ENCODE results near the gene COPS7B. TPM values are rescaled to one million over a fixed set of nuclear protein-coding genes. Genes with fewer than 3 reads are reported as not detected.

Gene COPS7B
- total RNA-seq, 1 experiment from 2014 or later, result 57.1 TPM

DNA sequence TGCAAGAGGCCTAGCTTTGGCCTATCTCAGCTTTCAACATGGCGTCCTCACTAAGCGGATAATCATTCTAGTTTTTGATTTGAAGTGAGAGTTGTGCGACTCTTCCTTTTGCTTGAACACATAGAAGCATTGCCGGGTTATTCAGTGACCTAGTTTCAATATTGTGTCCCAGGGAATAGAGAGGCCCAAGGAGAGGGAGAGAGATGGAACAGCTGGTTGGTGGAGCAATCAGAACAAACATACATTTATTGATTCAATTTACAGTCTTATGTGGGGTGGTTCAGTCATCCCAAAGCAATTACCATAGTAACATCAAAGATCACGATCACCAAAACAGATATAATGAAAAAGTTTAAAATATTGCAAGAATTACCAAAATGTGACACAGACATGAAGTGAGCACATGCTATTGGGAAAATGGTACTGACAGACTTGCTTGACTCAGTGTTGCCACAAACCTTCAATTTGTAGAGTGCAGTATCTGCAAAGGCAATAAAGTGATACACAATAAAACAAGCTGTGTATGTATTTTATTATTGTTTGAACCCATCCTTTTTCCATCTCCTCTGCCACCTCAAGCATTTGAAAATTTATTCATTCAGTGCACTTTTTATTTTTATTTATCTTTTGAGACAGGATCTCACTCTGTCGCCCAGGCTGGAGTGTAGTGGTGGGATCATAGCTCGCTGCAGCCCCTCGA is 30.2 kb downstream of the COPS7B start:
- Mint-ChIP-seq H3K4me1 (no peaks in the 10 kb centered on the region), H3K27me3 (ENCODE audit: low read depth) (0 out of 2 replicates have a peak, but pooled peaks cover 2% of the 10 kb centered on the region), H3K27ac (no peak overlapping the region), H3K4me3 (no peak overlapping the region), H3K36me3 (peaks cover 17% of the 10 kb centered on the region), H3K9me3 (peaks cover 19% of the 10 kb centered on the region)
- POLR2A ChIA-PET, result no interaction called here
- CTCF ChIA-PET, result interaction anchor here (0.9 to 1.5 kb wide), 2 partner anchors 15 to 21 kb away, joined by 3 to 4 read pairs; no protein-coding TSS in a partner anchor
- no peak for TF ChIP-seq RELA (CRISPR knock-in tag; IDR thresholded peaks at IDR 0.05; ENCODE audit: borderline replicate concordance)
- TF ChIP-seq, protein P1, sequence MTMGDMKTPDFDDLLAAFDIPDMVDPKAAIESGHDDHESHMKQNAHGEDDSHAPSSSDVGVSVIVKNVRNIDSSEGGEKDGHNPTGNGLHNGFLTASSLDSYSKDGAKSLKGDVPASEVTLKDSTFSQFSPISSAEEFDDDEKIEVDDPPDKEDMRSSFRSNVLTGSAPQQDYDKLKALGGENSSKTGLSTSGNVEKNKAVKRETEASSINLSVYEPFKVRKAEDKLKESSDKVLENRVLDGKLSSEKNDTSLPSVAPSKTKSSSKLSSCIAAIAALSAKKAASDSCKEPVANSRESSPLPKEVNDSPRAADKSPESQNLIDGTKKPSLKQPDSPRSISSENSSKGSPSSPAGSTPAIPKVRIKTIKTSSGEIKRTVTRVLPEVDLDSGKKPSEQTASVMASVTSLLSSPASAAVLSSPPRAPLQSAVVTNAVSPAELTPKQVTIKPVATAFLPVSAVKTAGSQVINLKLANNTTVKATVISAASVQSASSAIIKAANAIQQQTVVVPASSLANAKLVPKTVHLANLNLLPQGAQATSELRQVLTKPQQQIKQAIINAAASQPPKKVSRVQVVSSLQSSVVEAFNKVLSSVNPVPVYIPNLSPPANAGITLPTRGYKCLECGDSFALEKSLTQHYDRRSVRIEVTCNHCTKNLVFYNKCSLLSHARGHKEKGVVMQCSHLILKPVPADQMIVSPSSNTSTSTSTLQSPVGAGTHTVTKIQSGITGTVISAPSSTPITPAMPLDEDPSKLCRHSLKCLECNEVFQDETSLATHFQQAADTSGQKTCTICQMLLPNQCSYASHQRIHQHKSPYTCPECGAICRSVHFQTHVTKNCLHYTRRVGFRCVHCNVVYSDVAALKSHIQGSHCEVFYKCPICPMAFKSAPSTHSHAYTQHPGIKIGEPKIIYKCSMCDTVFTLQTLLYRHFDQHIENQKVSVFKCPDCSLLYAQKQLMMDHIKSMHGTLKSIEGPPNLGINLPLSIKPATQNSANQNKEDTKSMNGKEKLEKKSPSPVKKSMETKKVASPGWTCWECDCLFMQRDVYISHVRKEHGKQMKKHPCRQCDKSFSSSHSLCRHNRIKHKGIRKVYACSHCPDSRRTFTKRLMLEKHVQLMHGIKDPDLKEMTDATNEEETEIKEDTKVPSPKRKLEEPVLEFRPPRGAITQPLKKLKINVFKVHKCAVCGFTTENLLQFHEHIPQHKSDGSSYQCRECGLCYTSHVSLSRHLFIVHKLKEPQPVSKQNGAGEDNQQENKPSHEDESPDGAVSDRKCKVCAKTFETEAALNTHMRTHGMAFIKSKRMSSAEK (CRISPR knock-in tag; IDR thresholded peaks at IDR 0.05; ENCODE audit: borderline replicate concordance), result no peak
- TF ChIP-seq SMAD3 (CRISPR knock-in tag; IDR thresholded peaks at IDR 0.05; ENCODE audit: borderline replicate concordance), result no peak
- TF ChIP-seq MXD4 (CRISPR knock-in tag; IDR thresholded peaks at IDR 0.05; ENCODE audit: borderline replicate concordance), result no peak
- no peak for TF ChIP-seq ZNF263 (CRISPR knock-in tag; IDR thresholded peaks at IDR 0.05; ENCODE audit: low read depth)
- TF ChIP-seq ZNF396 (CRISPR knock-in tag; IDR thresholded peaks at IDR 0.05; ENCODE audit: borderline replicate concordance), result no peak
- no peak for TF ChIP-seq TEAD1 (CRISPR knock-in tag; IDR thresholded peaks at IDR 0.05)
- TF ChIP-seq, protein P2, sequence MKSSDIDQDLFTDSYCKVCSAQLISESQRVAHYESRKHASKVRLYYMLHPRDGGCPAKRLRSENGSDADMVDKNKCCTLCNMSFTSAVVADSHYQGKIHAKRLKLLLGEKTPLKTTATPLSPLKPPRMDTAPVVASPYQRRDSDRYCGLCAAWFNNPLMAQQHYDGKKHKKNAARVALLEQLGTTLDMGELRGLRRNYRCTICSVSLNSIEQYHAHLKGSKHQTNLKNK (CRISPR knock-in tag; IDR thresholded peaks at IDR 0.05), result no peak
- TF ChIP-seq NFATC4 (CRISPR knock-in tag; IDR thresholded peaks at IDR 0.05), result no peak
- TF ChIP-seq CBFB (CRISPR knock-in tag; IDR thresholded peaks at IDR 0.05; ENCODE audit: low read depth), result no peak
- no peak for TF ChIP-seq NR3C1 (CRISPR knock-in tag; conservative IDR thresholded peaks at IDR 0.05; ENCODE audit: low read depth)
- no peak for TF ChIP-seq SMAD4 (CRISPR knock-in tag; IDR thresholded peaks at IDR 0.05)
- DNase-seq (ENCODE audit: low spot score) (no peak), ATAC-seq (no peak)

DNA sequence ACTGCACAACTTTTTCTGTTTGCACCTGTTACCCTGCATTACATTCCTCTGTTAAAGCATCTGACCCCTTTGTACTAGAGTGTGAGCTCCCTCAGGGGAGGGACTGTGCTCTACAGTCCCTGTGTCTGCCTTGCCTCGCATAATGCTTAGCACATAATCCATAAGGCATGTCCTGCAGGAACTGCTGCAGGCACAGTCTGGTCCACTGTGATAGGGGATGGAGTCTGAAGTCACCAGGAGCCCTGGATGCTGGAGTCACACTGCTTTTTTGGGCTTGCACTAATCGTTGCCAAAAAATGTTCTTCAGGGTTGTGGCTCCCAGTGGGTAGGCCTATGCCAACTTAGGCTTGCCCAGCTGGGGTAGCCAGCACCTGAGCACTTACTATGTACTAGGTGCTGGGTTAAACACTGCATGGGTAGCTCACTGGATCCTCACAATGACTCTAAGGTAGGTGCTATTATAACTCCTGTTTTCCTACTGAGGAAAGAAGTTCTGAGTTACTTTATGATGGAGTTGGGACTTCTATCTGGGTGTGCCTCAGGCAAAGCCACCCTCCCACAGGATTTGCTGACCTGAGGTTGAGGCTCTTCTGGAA is 33.3 kb downstream of the COPS7B start:
- ATAC-seq, result no peak
- POLR2A ChIA-PET, result no interaction called here
- H3K36me3 Mint-ChIP-seq, result peaks cover 13% of the 10 kb centered on the region
- peaks cover 2% of the 10 kb centered on the region; the same call in 1 of the 2 replicates for H3K27me3 Mint-ChIP-seq (ENCODE audit: low read depth)
- CTCF ChIA-PET, result no interaction called here
- H3K9me3 Mint-ChIP-seq, result peaks cover 28% of the 10 kb centered on the region
- no peak for DNase-seq (ENCODE audit: low spot score)
- H3K4me3 Mint-ChIP-seq, result no peak overlapping the region
- H3K27ac Mint-ChIP-seq, result no peak overlapping the region
- H3K4me1 Mint-ChIP-seq, result no peaks in the 10 kb centered on the region
- TF ChIP-seq CREM (CRISPR knock-in tag; IDR thresholded peaks at IDR 0.05) (no peak), ZBTB21 (CRISPR knock-in tag; IDR thresholded peaks at IDR 0.05; ENCODE audit: borderline replicate concordance) (no peak), ZNF671 (CRISPR knock-in tag; IDR thresholded peaks at IDR 0.05) (no peak), NFE2L1 (CRISPR knock-in tag; IDR thresholded peaks at IDR 0.05) (no peak)
- TF ChIP-seq, protein P3, sequence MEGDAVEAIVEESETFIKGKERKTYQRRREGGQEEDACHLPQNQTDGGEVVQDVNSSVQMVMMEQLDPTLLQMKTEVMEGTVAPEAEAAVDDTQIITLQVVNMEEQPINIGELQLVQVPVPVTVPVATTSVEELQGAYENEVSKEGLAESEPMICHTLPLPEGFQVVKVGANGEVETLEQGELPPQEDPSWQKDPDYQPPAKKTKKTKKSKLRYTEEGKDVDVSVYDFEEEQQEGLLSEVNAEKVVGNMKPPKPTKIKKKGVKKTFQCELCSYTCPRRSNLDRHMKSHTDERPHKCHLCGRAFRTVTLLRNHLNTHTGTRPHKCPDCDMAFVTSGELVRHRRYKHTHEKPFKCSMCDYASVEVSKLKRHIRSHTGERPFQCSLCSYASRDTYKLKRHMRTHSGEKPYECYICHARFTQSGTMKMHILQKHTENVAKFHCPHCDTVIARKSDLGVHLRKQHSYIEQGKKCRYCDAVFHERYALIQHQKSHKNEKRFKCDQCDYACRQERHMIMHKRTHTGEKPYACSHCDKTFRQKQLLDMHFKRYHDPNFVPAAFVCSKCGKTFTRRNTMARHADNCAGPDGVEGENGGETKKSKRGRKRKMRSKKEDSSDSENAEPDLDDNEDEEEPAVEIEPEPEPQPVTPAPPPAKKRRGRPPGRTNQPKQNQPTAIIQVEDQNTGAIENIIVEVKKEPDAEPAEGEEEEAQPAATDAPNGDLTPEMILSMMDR (IDR thresholded peaks at IDR 0.05), result no peak
- TF ChIP-seq, protein P1 (CRISPR knock-in tag; IDR thresholded peaks at IDR 0.05; ENCODE audit: borderline replicate concordance), result no peak
- TF ChIP-seq, protein P4, sequence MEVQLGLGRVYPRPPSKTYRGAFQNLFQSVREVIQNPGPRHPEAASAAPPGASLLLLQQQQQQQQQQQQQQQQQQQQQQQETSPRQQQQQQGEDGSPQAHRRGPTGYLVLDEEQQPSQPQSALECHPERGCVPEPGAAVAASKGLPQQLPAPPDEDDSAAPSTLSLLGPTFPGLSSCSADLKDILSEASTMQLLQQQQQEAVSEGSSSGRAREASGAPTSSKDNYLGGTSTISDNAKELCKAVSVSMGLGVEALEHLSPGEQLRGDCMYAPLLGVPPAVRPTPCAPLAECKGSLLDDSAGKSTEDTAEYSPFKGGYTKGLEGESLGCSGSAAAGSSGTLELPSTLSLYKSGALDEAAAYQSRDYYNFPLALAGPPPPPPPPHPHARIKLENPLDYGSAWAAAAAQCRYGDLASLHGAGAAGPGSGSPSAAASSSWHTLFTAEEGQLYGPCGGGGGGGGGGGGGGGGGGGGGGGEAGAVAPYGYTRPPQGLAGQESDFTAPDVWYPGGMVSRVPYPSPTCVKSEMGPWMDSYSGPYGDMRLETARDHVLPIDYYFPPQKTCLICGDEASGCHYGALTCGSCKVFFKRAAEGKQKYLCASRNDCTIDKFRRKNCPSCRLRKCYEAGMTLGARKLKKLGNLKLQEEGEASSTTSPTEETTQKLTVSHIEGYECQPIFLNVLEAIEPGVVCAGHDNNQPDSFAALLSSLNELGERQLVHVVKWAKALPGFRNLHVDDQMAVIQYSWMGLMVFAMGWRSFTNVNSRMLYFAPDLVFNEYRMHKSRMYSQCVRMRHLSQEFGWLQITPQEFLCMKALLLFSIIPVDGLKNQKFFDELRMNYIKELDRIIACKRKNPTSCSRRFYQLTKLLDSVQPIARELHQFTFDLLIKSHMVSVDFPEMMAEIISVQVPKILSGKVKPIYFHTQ (CRISPR knock-in tag; IDR thresholded peaks at IDR 0.05), result no peak

Data from WTC11 (cell line).